Hematopoietic multipotent progenitor cell treated with erythropoietin and hydrocortisone succinate and interleukin-3 and kit ligand, for 15 days (in vitro differentiated cells): ENCODE results near the gene LDB3.

ENCODE experiments used
- DNase-seq: peaks from one replicate; pipeline ENCODE4 v3.0.0-alpha.2; 2015; ENCODE audit warnings: low spot score

Gene LDB3

DNA sequence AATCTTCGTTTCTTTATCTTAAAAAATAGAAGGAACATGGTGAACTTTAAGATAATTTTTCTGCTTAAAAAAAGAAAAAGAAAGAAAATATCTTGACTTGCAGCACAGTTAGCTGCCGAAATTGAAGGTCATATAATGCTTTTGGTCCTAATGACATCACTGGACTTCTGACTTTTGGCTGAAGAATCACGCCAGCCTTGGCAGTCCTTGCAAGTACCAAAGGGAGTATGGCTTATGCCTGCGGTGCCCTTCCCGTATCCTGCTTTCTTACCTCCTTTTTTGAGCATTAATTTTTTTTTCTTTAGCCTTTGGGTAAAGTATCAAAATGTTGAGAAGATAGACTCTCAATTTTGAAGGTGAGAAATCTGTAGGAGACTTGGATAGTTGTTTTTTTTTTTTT lies 95.1 kb downstream of the LDB3 start:
- DNase-seq: no peak

DNA sequence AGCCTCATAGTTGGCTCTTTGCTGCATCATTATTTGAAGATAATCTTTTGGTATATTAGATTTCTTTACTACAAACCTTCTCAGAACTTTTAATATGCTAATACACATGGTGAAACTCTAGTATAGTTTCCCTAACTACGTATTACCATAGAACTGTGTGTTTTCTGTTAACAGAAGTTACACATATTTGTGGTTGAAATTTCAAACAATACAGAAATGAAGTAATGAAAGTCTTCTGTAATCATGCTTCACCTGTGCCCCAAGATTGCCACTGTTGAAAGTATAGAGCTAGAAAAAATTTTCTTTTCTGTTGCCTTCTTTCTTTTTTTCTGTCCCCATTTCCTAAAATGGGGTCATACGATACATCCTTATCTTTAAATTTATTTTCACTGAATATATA lies 97.2 kb downstream of the LDB3 start:
- no peak for DNase-seq

GRCh38 chr10:86768412-86769062 lies 100.2 kb downstream of the LDB3 start:
- no peak for DNase-seq

GRCh38 chr10:86769991-86770390 lies 101.7 kb downstream of the LDB3 start:
- DNase-seq: no peak

DNA sequence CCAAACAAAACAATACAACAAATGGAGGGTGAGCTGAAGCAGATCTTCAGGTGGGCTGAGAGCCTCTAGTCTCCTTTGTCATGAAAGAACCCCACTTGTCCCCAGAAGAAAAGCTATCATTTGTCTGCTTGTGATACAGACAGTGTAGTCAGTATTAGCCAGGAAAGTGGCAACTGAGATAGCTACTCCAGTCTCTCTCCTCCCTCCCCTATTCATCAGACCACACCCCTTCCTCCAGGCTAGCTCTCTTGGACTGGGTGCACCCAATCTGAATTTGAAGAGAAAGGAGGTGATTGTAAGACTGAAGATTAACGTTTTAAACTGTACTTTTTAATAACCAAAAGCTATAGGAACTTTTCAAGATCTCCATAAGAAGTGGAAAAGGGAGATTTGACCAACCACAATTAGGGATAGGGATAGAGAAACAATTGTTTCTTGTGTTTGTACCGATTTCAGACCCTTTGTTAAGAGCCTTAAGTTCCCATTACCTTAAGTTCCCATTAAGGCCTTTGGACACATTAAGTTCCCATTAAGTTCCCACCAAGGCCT lies 102.2 kb downstream of the LDB3 start:
- no peak for DNase-seq

DNA sequence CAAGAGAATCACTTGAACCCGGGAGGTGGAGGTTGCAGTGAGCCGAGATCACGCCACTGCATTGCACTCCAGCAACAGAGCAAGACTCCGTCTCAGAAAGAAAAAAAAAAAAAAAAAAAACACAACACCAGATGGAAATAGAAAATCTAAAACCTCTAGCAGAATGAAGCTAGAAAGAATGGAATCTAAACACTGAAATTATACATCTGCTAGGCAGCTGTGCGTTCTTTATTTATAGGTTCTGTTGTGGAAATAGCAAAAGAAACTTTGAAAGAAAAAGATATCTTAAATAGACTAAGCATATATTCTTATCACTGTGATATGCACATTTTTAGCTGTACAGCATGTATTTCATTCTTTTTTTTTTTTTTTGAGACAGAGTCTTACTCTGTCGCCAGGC lies 105.2 kb downstream of the LDB3 start:
- no peak for DNase-seq

DNA sequence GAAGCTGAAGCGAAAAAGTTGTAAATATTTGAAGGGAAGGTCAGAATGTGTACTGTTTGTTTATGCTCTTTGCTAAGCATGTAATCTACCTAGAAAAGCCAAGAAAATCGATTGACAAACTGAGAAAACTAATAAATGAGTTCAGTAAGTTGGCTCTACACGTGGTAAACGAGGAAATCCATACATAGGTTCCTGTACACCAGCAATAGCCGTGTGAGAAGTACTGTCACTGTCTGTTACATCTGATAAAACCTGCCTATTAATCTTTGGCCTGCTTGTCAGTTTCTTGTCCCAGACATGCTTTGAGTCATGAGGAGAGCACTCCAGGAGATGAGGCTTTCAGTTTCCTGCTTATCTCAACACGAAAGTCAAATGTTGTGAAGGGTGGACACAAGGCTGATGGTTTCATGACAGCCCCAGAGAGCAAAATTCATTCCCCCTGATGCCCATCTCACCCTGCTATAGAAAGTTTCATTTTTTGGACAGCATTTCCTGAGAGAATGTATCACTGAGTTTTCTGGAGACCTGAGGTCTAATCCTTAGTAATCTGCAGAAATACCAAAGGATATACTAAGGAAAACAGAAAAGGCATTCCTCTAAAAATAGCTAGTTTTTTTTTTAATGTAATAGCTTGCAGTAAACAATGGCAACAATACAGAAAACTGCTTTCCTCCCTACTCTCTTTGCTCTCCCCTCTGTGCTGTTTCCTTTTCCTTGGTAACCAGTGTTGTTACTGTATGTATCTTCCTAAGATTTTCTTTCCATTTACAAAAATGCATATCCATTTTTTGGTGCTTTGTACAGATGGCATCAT lies 107.0 kb downstream of the LDB3 start:
- peak; percentile 15 for DNase-seq

- DNase-seq: no peak
Observed at GRCh38 chr10:86775870-86776180, 107.5 kb downstream of the LDB3 start.

DNA sequence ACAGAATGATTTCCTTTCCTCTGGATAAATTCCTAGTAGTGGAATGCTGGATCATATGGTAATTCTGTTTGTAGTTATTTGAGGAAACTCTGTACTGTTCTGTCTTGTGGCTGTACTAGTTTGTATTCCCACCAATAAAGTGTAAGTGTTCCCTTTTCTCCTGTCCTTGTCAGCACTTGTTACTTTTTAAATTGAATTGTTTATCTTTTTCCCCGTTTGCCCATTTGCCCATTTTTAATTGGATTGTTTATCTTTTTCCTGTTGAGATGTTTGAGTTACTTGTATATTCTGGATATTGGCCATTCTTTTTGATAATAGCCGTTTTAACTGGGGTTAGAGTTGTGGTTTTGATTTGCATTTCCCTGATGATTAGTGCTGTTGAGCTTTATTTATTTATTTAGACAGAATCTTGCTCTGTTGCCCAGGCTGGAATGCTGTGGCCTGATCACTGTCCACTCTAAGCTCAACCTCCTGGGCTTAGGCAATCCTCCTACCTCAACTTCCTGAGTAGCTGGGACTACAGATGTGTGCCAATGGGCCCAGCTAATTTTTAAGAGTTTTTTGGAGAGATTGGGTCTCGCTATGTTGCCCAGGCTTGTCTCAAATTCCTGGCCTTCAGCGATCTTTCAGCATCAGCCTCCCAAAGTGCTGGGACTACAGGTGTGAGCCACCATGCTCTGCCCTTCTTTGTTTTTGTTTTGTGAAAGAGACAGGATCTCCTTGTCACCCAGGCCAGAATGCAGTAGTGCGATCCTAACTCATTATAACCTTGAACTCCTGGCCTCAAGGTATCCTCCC lies 111.1 kb downstream of the LDB3 start:
- no peak for DNase-seq

DNA sequence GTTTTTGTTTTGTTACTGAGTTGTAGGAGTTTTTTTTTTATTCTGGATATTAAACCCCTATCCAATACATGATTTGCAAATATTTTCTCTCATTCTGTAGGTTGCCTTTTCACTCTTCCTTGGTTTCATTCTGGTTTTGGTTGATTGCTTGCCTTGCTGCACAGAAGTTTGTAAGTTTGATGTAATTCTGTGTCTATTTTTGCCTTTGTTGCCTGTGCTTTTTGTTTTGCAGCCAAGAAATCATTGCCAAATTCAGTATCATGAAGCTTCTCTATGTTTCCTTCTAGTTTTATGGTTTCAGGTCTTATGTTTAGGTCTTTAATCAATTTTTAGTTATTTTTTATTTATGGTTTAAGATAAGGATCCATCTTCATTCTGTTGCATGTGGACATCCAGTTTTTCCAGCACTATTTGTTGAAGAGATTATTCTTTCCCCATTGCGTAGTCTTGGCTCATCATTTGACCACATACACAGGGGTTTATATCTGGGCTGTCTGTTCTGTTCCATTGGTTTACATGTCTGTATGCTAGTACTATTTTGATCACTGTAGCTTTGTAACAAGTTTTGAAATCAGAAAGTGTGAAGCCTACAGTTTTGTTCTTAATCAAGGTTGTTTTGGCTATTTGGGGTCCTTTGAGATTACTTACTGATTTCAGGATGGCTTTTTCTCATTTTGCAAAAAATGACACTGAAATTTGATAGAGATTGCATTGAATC lies 114.5 kb downstream of the LDB3 start:
- DNase-seq: no peak

DNA sequence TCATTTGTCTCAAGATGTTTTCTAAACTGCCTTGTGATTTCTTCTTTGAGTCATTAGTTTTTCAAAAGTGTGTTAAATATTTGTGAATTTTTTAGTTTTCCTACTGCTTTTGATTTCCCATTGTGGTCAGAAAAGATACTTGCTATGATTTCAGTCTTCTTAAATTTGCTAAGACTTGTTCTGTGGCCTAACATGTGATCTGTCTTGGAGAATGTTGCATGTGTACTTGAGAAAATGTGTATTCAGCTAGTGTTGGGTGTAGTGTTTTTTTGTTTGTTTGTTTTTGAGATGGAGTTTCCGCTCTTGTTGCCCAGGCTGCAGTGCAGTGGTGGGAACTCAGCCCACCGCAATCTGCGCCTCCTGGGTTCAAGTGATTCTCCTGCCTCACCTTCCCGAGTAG lies 116.7 kb downstream of the LDB3 start:
- no peak for DNase-seq
